Activated CD4-positive, alpha-beta T cell treated with anti-CD3 and anti-CD28 coated beads, Interleukin-2, amount 50 U/mL, for 48 hours (primary cell): ENCODE data around the gene LPGAT1.
A peak's percentile ranks its signal among the peaks of the same experiment; 100 is the strongest.

Experiments
- DNase-seq, 2 experiments: peaks; one replicate each; pipeline ENCODE4 v3.0.0-alpha.2; 2020

The LPGAT1 gene

GRCh38 chr1:211761400-211761799 lies 69.2 kb downstream of the LPGAT1 start:
- no peak for DNase-seq

- no peak for DNase-seq
These were observed 74.0 kb downstream of the LPGAT1 start for GRCh38 chr1:211756471-211757020.

DNA sequence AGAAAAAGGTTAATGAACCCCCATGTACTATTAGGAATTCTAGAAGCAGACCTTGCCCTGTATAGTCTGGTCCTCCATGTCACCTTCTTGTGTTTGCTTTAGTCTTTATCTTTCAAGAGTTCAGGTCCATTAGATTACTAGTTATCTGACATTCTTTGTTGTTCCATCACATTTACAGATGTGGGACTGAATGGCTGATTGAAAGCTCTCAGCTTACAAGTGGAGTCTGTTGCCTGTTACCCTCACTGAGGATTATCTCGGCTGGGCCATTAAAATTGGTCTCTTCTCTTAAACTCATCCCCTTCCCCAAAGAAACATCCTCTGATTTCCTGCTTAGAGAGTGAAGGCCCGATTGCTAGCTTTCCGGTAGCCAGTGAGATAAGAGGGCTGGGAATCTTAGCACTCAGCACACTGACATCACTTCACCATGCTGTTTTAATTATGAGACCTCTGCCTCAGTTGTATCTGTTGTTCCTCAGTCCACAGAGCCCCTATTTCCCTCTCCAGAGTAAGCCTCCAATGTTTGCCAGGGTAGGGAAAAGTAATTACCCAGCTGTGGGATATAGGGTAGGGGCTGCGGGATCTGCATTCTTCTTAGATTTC lies 76.8 kb downstream of the LPGAT1 start:
- no peak for DNase-seq

DNA sequence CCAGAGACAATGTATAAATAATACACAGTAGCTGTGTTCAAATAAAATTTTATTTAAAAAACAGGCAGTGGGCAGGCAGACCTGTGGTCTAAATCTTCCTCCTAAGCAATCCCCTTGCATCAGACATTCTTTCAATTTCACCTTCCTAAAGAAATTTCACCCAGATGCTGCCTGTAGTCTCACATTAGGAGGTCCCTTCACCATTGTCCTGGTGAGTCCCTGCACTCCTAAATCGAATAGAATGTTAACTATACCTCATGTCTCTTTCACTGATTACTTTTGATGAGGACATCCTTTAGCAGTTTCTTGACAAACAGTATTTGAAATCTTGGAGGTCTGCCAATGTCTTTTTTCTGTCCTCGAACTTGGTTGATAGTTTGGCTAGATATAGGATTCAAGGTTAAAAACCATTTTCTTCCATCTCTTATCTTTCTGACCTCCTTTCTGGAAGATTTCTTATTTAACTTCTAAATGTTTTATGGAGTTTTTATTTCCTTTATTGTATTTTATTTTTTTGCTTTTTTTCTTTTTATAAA lies 77.5 kb downstream of the LPGAT1 start:
- no peak for DNase-seq

GRCh38 chr1:211752317-211752716 lies 78.2 kb downstream of the LPGAT1 start:
- DNase-seq, result no peak

DNA sequence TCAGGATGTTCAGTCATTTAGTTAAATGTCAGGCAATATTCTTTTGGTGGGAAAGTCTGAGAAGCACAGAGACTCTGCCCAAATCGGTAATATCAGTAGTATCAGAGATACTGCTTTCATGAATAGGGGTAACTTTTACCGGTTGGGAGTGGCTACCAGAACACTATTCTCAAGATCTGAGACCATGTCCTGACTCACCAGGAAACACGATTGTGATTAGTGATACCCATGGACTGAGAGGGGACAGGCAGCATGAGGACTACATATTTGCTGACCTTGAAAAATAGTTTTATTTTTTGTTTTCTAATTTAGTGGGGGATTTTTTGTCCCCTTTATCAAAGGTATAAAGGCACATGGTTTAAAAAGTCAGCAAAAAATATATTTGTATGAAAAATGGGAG lies 79.1 kb downstream of the LPGAT1 start:
- DNase-seq, result no peak

DNA sequence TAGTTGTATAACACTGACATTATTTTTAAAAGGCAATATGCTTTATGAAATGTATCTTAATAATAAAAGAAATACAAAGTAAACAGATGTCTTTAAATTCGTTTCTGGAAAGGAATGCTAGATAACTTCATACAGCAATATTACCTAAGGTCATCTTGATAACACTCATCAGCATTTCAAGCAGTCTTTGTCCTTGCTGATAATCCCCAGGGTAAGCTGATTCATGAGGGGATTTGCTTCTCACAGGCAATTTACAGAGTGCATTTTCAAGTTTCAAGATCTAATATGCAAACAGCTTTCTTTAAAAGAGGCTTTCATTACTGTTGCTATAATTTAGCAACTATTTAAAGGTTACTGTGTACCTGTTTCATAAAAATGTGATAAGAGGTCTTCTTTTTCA lies 80.0 kb downstream of the LPGAT1 start:
- no peak for DNase-seq

- no peak for DNase-seq
These were observed 81.3 kb downstream of the LPGAT1 start for GRCh38 chr1:211749251-211749650.

GRCh38 chr1:211748810-211749209 lies 81.8 kb downstream of the LPGAT1 start:
- DNase-seq, result no peak

GRCh38 chr1:211742889-211743529 lies 87.6 kb downstream of the LPGAT1 start:
- no peak for DNase-seq

- no peak for DNase-seq
These were observed 88.3 kb downstream of the LPGAT1 start for GRCh38 chr1:211742272-211742671.

GRCh38 chr1:211741788-211742187 lies 88.8 kb downstream of the LPGAT1 start:
- no peak for DNase-seq

- no peak for DNase-seq
These were observed 89.4 kb downstream of the LPGAT1 start for GRCh38 chr1:211741116-211741515.

DNA sequence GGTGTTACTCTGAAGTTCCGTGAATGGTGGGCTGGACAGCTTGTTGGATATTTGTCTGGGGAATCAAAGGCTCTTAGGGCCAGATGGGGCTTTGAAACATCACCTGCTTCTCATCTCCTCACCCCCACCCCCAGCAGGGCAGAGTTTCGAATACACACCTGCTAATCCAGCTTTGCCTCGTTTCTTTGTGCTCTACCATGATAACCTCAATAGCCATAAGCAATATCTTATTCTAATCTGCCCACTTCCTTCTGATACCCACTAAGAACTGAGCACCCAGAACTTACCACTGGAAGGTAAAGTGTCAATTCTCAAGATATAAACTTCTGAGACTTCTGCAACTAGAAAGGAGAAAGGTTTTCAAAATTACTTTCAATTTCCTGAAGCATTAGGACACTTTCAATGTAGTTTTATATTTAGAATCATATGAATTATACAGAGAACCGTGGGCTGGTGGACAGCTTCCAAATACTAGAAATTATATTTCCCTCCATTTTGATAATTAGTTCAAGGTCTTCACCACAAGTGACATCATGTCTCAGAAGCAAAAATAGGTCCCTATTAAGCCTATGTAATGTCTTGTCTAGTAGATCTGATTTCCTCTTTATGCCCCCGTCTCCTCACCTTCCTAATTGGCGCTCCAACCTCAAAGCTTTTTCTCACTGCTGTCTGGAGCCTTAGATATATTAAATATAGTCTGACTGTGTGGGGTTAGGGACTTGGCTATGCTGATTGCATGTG lies 90.7 kb downstream of the LPGAT1 start:
- no peak for DNase-seq

DNA sequence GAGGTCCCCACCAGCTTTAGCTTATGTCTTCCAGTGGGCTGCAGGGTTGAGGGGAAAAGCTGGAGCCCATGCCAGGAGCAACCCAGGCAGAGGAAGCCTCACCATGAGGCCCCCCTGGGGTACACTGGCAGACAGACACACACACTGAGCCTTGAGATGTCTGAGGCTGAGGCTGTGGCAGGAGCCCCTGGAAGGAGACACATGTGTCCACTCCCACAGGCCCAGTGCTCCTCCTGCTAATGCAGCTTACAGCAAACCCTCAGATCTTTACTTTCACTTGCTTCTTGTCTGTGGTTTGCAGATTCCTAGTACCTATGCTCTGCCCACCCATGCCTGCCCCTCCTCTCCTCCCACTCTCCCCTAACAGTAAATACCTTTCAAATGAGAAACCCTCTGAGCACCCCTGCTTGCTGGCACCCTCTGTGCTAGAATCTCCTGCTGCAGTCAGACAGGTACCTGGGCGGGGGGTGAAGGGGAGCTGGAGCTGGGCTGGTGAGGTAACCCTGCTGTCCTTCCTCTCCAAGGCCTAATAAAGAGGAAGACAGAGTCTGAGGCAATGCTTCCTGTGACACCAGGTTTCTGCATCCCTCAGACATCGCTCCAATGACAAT lies 91.8 kb downstream of the LPGAT1 start:
- DNase-seq, result peak; percentile 6 to 23

- DNase-seq, result no peak
These were observed 92.4 kb downstream of the LPGAT1 start for GRCh38 chr1:211738096-211738690.

DNA sequence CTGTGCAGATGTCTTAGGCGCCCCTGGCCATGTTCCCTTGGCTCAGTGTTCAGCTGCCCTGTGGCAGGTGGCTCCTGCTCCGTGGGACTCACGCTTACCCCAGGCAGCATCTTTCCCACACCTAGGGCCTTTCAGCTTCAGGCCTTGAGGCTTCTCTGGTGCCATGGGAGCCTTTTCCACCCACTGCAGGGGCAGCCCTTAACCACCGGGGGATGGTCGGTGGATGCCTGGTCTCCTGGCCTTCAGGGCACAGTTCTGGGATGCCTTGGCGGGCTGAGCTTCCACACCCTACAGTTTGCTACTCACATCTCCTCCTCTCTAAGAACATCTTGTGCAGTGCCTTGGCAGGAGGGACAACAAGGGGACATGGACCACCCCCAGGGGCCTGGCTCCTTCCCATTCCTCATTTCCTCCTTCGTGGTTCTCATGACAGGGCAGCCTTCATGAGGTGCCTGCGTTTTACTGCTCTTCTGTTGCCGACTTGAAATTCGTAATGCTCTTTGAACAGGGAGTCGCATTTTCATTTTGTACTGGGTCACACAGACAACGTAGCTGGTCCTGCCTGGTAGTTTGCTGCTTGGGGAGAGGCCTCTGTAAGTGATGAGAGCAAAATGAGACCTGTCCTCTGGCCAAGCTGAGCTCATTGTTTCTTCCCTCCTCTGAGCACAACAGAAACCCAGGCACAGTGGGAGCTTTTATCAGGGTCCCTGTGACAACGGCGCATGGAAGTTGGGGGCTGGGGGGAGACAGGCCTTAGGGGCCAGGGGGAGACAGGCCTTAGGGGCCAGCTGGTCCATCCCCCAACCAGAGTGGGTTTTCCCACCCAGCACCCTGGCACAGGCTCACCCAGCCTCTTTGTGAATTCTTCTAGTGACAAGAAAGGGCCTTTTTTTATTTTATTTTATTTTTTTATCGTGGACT lies 93.2 kb downstream of the LPGAT1 start:
- DNase-seq, result no peak

- no peak for DNase-seq
These were observed 94.1 kb downstream of the LPGAT1 start for GRCh38 chr1:211736351-211736915.

DNA sequence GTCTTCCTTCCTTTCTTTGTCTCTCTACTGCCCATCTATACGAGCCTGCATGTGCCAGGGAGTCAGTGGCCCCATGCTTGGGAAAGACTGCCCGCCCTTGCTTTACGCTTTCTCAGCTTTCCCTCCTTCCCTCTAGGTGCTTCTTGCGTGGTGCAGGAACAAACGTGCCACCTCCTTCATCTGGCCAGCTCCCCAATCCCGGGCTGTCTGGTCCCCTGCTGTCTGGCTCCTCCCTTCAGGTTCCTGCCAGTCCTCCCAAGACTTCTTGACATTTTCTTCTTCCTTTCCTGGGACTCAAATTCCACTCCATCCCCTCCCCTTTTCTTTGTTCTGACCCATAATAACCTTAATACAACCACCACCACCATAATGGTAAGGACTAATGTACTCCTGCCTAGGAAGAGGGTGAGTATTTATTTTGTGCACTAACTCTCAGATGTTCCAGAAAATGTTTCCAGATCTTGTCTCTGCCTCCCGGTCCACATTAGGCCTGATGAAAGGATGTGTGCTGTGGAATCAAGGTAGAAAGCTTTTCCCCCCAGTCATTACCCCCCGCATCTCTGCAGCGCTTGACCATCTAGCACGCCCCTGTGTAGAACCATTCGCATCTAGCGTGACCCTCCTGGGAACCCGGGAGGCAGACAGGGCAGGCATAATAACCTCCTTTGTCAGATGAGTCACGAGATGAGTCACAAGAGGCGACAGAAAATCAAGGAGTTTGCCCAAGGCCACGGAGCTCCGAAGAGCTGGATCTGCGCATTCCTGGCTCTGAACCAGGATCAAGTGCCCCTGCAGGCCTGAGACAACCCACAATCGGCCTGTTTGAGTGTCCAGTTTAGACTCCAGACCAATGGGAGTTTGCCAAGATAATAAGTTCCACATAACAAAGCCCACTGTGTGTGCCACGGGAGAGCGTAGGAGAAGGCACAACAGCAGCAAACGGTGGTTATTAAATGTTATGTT lies 95.1 kb downstream of the LPGAT1 start:
- DNase-seq, result no peak

DNA sequence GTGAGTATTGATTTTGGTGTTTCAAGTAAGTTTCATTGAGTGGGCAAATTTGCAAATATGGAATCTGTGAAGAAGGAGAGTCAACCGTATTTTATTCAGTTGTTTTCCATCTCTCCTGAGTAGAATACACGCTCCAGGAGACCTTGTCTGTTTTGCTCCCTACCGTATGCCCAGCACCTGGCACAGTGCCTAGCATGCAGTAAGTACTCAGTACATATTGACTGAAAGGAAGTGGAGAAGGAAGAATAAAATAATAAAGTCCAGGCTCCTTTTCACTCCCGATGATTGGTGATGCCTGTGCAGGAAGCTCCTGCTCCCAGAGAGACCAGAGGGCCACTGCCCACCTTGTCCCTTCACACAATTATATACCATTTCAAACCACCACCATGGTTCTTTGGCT lies 95.8 kb downstream of the LPGAT1 start:
- no peak for DNase-seq
